Heart left ventricle (tissue), 16 donors: ENCODE measurements around the gene SH3BP2. TPM values are rescaled to one million over a fixed set of nuclear protein-coding genes. Genes with fewer than 3 reads are reported as not detected.

Experiments used
- ATAC-seq, 4 donors: fragments of 200-7000 bp; cut with Tn5 transposase; one replicate each; pipeline ENCODE4 v1.9.1; 2020 to 2022; ENCODE audit warnings: moderate library complexity in 4 of 4, mild to moderate bottlenecking in 3 of 4, moderate number of reproducible peaks in 1 of 4
- DNase-seq, 5 donors: peaks; one replicate each; pipeline ENCODE4 v3.0.0-alpha.2; 2020
- H3K27ac ChIP-seq, 12 donors: fragments of 200-600 bp; sonication (generic) in 4 of 12; one replicate each; pipeline versions ENCODE4 v1.5.0 to v1.8.0; 2016 to 2022; ENCODE audit warnings: mild to moderate bottlenecking in 2 of 12
- H3K27me3 ChIP-seq, 9 donors: fragments of 200-600 bp; sonication (generic) in 2 of 9; one replicate each; pipeline versions ENCODE4 v1.5.1 to v1.8.0; 2016 to 2022; ENCODE audit warnings: mild to moderate bottlenecking in 3 of 9
- H3K36me3 ChIP-seq, 9 donors: fragments of 200-600 bp; sonication (generic) in 2 of 9; one replicate each; pipeline versions ENCODE4 v1.5.0 to v1.8.0; 2018 to 2022; ENCODE audit warnings: mild to moderate bottlenecking in 2 of 9
- H3K4me1 ChIP-seq, 12 donors: fragments of 200-600 bp; sonication (generic) in 4 of 12; one replicate each; pipeline versions ENCODE4 v1.5.0 to v1.8.0; 2016 to 2022; ENCODE audit warnings: mild to moderate bottlenecking in 3 of 12
- H3K4me3 ChIP-seq, 12 donors: fragments of 200-600 bp; sonication (generic) in 4 of 12; one replicate each; pipeline versions ENCODE4 v1.5.0 to v1.8.0; 2017 to 2022; ENCODE audit warnings: mild to moderate bottlenecking in 9 of 12, moderate library complexity in 4 of 12
- H3K9me3 ChIP-seq, 12 donors: fragments of 200-600 bp; sonication (generic) in 4 of 12; one replicate each; pipeline versions ENCODE4 v1.5.0 to v1.8.0; 2016 to 2022; ENCODE audit warnings: mild to moderate bottlenecking in 1 of 12
- CTCF ChIP-seq, 12 donors: fragments of 200-600 bp; sonication (generic) in 4 of 12; IDR thresholded peaks; one replicate each; pipeline versions ENCODE4 v1.5.0 to v1.8.0; 2018 to 2022; ENCODE audit warnings: antibody characterized with exemption in 12 of 12, mild to moderate bottlenecking in 5 of 12
- POLR2A ChIP-seq, 2 donors: fragments of 450-650 bp; IDR thresholded peaks; one replicate each; pipeline ENCODE4 v1.6.1; 2017; ENCODE audit warnings: antibody characterized with exemption in 2 of 2, mild to moderate bottlenecking in 2 of 2, moderate library complexity in 2 of 2
- WGBS, 4 donors: extraction: QIAGEN DNeasy Blood & Tissue Kit in 2 of 4; methylation state at CpG; one replicate each; pipeline versions ENCODE4 v1.1.5 to v1.1.7; 2013 to 2018; 5-methylcytosine and 5-hydroxymethylcytosine counted together
- intact Hi-C, 10 donors: fragments of 100-400 bp; cut with DNase I; formaldehyde crosslinking; loops; one replicate each; pipeline versions ENCODE4 v1.11.1 to v1.14.2; 2022
- polyA plus RNA-seq, 2 donors: library from polyadenylated mRNA; stranded (reverse); fragments of 200-250 nt; gene quantifications; one replicate each; pipeline ENCODE4 v1.2.3, GENCODE V29; 2013
- total RNA-seq, 9 donors: library from RNA; depleted of rRNA in 2 of 9; stranded (reverse); fragments of >200 nt in 2 of 9; fragmentation: NEBNext Ultra II Directional in 3 of 9; extraction: Animal tissue kit (Norgen Biotek cat#: 25700) in 3 of 9; gene quantifications; one replicate each; pipeline versions ENCODE4 v1.1.0 to v1.2.4, GENCODE V29; 2016 to 2023
- donor health status: ischemic (EF 13 %, LVEDD 7.1; RV severe dilation, severe dysfunction).
- donor health status: healthy with polysubstance abuse.
- donor health status: DM: no; HTN: yes; CAD: no.
- donor health status: DM: no; HTN: no; CAD: no.
- donor health status: ischemic (EF 25% LVEDD 6.9; RV normal size, moderate dysfunction).
- donor health status: ischemic (EF 25% LVEDD 5.7; RV mildly dilated, moderate dysfunction).
- donor health status: healthy.
- donor health status: DM: yes; HTN: yes; CAD: no.
- donor health status: ischemic (EF 35%, LVEDD 5.7; RV mildly dilated, moderate dysfunction).
- donor health status: nonischemic (EF 11% LVEDD 7.7; RV severe dilation, severe dysfunction).
- donor health status: DM: yes; HTN: yes; CAD: no.
- donor health status: PGD.
- donor health status: ischemic (EF 29% LVEDD 5.4; RV normal size, mild dysfunction).
- donor health status: nonischemic (EF 23%, LVEDD 6.1; RV moderate dilation, normal function).

Gene SH3BP2
- total and polyA plus RNA-seq, 11 donors = 10.4 to 70.2 (median 23.5) TPM

- TF ChIP-seq POLR2A (IDR thresholded peaks at IDR 0.05) = no peak
- TF ChIP-seq CTCF (IDR thresholded peaks at IDR 0.05) = no peak
- H3K4me3 ChIP-seq = no peak overlapping the region
- H3K9me3 ChIP-seq = no peaks in the 10 kb centered on the region
- H3K27ac ChIP-seq = no peak overlapping the region
- DNase-seq (peak; percentile 10 to 53 (median 18)), ATAC-seq (no peak)
- peaks cover 0 to 99% (median 56%) of the 10 kb centered on the region in 9 donors for H3K36me3 ChIP-seq
- 92 to 93% (median 92%) methylated on average over 36 of the region's 36 CpGs for WGBS, 4 donors
- intact Hi-C loops = loop anchor here in 1 of 10 donors (5.0 kb wide), 1 partner anchor 59 kb away; no protein-coding TSS in a partner anchor
- no peaks in the 10 kb centered on the region for H3K27me3 ChIP-seq
- H3K4me1 ChIP-seq = peaks cover 0 to 30% (median 1%) of the 10 kb centered on the region in 12 donors
Observed at GRCh38 chr4:2831611-2832308, 38.9 kb downstream of the SH3BP2 start.

GRCh38 chr4:2832309-2832980 lies 39.6 kb downstream of the SH3BP2 start:
- WGBS, 4 donors = 94 to 95% (median 95%) methylated on average over 19 to 20 of the region's 20 CpGs
- TF ChIP-seq POLR2A (IDR thresholded peaks at IDR 0.05) (no peak), CTCF (IDR thresholded peaks at IDR 0.05) (no peak)
- intact Hi-C loops = loop anchor here in 1 of 10 donors (5.0 kb wide), 1 partner anchor 60 kb away; no protein-coding TSS in a partner anchor
- ATAC-seq = no peak
- Histone ChIP-seq H3K27ac (no peak overlapping the region), H3K4me3 (no peak overlapping the region), H3K4me1 (peaks cover 0 to 36% (median 6%) of the 10 kb centered on the region in 12 donors), H3K9me3 (no peaks in the 10 kb centered on the region), H3K36me3 (peaks cover 0 to 93% (median 52%) of the 10 kb centered on the region in 9 donors), H3K27me3 (no peaks in the 10 kb centered on the region)
- peak in 4 of 5 donors; percentile 9 to 54 (median 16) for DNase-seq

GRCh38 chr4:2832981-2833670 lies 40.2 kb downstream of the SH3BP2 start:
- peak in 3 of 5 donors; percentile 12 to 50 (median 16) for DNase-seq
- 91 to 97% (median 93%) methylated on average over 17 to 19 of the region's 19 CpGs for WGBS, 4 donors
- intact Hi-C loops = loop anchor here in 1 of 10 donors (5.0 kb wide), 1 partner anchor 61 kb away; no protein-coding TSS in a partner anchor

More at GRCh38 chr4:2832981-2833670, 40.2 kb downstream of the SH3BP2 start:
- Histone ChIP-seq H3K27me3 (no peaks in the 10 kb centered on the region), H3K4me1 (peaks cover 0 to 43% (median 10%) of the 10 kb centered on the region in 12 donors), H3K4me3 (no peak overlapping the region), H3K27ac (no peak overlapping the region), H3K36me3 (peaks cover 0 to 87% (median 45%) of the 10 kb centered on the region in 9 donors), H3K9me3 (no peaks in the 10 kb centered on the region)
- no peak for ATAC-seq
- TF ChIP-seq CTCF (IDR thresholded peaks at IDR 0.05) (no peak), POLR2A (IDR thresholded peaks at IDR 0.05) (no peak)
